Liver (tissue), 9 donors: Measurements from ENCODE around the gene CELF2. TPM values are rescaled to one million over a fixed set of nuclear protein-coding genes. Genes with fewer than 3 reads are reported as not detected.

Source experiments
- DNase-seq: peaks from one replicate; pipeline ENCODE4 v3.0.0-alpha.2; 2017; ENCODE audit warnings: low spot score
- H3K27ac ChIP-seq, 2 donors: one replicate each; pipeline ENCODE4 v1.7.0; 2013; ENCODE audit warnings: inconsistent platforms in 2 of 2, low read length in 2 of 2, control low read depth in 1 of 2, low read depth in 1 of 2, mild to moderate bottlenecking in 1 of 2
- H3K27me3 ChIP-seq, 4 donors: one replicate each; pipeline versions ENCODE4 v1.6.1 to v1.7.0; 2013; ENCODE audit warnings: low read length in 3 of 4, inconsistent platforms in 1 of 4, mild to moderate bottlenecking in 1 of 4, moderate library complexity in 1 of 4; ENCODE audit not compliant: control insufficient read depth in 4 of 4, insufficient read depth in 4 of 4
- H3K36me3 ChIP-seq, 4 donors: one replicate each; pipeline versions ENCODE4 v1.6.1 to v1.7.0; 2013; ENCODE audit warnings: low read length in 3 of 4, mild to moderate bottlenecking in 3 of 4, low read depth in 1 of 4, moderate library complexity in 1 of 4; ENCODE audit not compliant: control insufficient read depth in 4 of 4, insufficient read depth in 3 of 4
- H3K4me1 ChIP-seq, 4 donors: one replicate each; pipeline versions ENCODE4 v1.6.1 to v1.7.0; 2013; ENCODE audit warnings: low read length in 3 of 4, mild to moderate bottlenecking in 3 of 4, moderate library complexity in 1 of 4; ENCODE audit not compliant: control insufficient read depth in 4 of 4, insufficient read depth in 4 of 4
- H3K4me3 ChIP-seq, 3 donors: one replicate each; pipeline versions ENCODE4 v1.6.1 to v1.7.0; 2013; ENCODE audit warnings: low read length in 3 of 3, control low read depth in 1 of 3, low read depth in 1 of 3, mild to moderate bottlenecking in 1 of 3
- H3K9ac ChIP-seq, 2 donors: one replicate each; pipeline ENCODE4 v1.7.0; 2013; ENCODE audit warnings: low read length in 2 of 2, mild to moderate bottlenecking in 2 of 2, moderate library complexity in 2 of 2, control low read depth in 1 of 2, low read depth in 1 of 2
- H3K9me3 ChIP-seq, 4 donors: one replicate each; pipeline versions ENCODE4 v1.6.1 to v1.7.0; 2013; ENCODE audit warnings: low read length in 3 of 4; ENCODE audit not compliant: control insufficient read depth in 4 of 4
- ATF3 ChIP-seq: IDR thresholded peaks from 2 replicates; pipeline ENCODE4 v1.6.1; 2016; ENCODE audit warnings: antibody characterized with exemption
- EGR1 ChIP-seq, 2 donors: IDR thresholded peaks; 2 replicates each; pipeline ENCODE4 v1.6.1; 2016 to 2018; ENCODE audit warnings: antibody characterized with exemption in 2 of 2, low read depth in 2 of 2
- FOXA1 ChIP-seq: IDR thresholded peaks from 2 replicates; pipeline ENCODE4 v1.6.1; 2016; ENCODE audit warnings: antibody characterized with exemption
- FOXA2 ChIP-seq: IDR thresholded peaks from 2 replicates; pipeline ENCODE4 v1.6.1; 2016; ENCODE audit warnings: antibody characterized with exemption
- GABPA ChIP-seq, 2 donors: IDR thresholded peaks in 1 of 2; conservative IDR thresholded peaks in 1 of 2; 2 replicates each; pipeline ENCODE4 v1.6.1; 2016; ENCODE audit warnings: antibody characterized with exemption in 2 of 2, mild to moderate bottlenecking in 1 of 2, moderate library complexity in 1 of 2
- HNF4A ChIP-seq, 2 donors: conservative IDR thresholded peaks; 2 replicates each; pipeline ENCODE4 v1.6.1; 2016; ENCODE audit warnings: antibody characterized with exemption in 2 of 2, mild to moderate bottlenecking in 2 of 2
- HNF4G ChIP-seq: IDR thresholded peaks from 2 replicates; pipeline ENCODE4 v1.6.1; 2016; ENCODE audit warnings: antibody characterized with exemption
- JUND ChIP-seq, 2 donors: IDR thresholded peaks; 2 replicates each; pipeline ENCODE4 v1.6.1; 2016; ENCODE audit warnings: antibody characterized with exemption in 2 of 2
- MAX ChIP-seq: IDR thresholded peaks from 2 replicates; pipeline ENCODE4 v1.6.1; 2016; ENCODE audit warnings: antibody characterized with exemption
- NR2F2 ChIP-seq: IDR thresholded peaks from 2 replicates; pipeline ENCODE4 v1.6.1; 2016; ENCODE audit warnings: antibody characterized with exemption
- REST ChIP-seq: IDR thresholded peaks from 2 replicates; pipeline ENCODE4 v1.6.1; 2016; ENCODE audit warnings: antibody characterized with exemption, mild to moderate bottlenecking
- RXRA ChIP-seq, 2 donors: IDR thresholded peaks; 2 replicates each; pipeline ENCODE4 v1.6.1; 2017 to 2018; ENCODE audit warnings: antibody characterized with exemption in 2 of 2, mild to moderate bottlenecking in 1 of 2
- SP1 ChIP-seq: IDR thresholded peaks from 2 replicates; pipeline ENCODE4 v1.6.1; 2018; ENCODE audit warnings: antibody characterized with exemption, mild to moderate bottlenecking
- TAF1 ChIP-seq: conservative IDR thresholded peaks from 2 replicates; pipeline ENCODE4 v1.6.1; 2016; ENCODE audit warnings: antibody characterized with exemption, mild to moderate bottlenecking
- YY1 ChIP-seq: IDR thresholded peaks from 2 replicates; pipeline ENCODE4 v1.6.1; 2016; ENCODE audit warnings: antibody characterized with exemption, mild to moderate bottlenecking
- ZBTB33 ChIP-seq: IDR thresholded peaks from 2 replicates; pipeline ENCODE4 v1.6.1; 2016; ENCODE audit warnings: antibody characterized with exemption
- WGBS: extraction: QIAGEN DNeasy Blood & Tissue Kit; methylation state at CpG from one replicate; pipeline ENCODE4 v1.1.7; 2013; 5-methylcytosine and 5-hydroxymethylcytosine counted together
- polyA plus RNA-seq, 2 donors: library from polyadenylated mRNA; stranded (reverse) in 1 of 2; unstranded in 1 of 2; fragments of 200-250 nt in 1 of 2; fragments of >200 nt in 1 of 2; fragmentation: Nextera tagmentation in 1 of 2; extraction: Ambion mirVana in 1 of 2; gene quantifications; one replicate each; pipeline versions ENCODE4 v1.2.1 to v1.2.3, GENCODE V29; 2013 to 2015
- total RNA-seq, 2 donors: library from RNA; depleted of rRNA; stranded (reverse); fragments of >200 nt; gene quantifications; one replicate each; pipeline ENCODE4 v1.2.3, GENCODE V29; 2014
- donor health status: healthy.
- donor health status: healthy.
- donor health status: healthy.
- donor health status: healthy.
- donor health status: healthy.

CELF2 gene
- total and polyA plus RNA-seq, 4 donors, result 1.4 to 8.5 (median 5.6) TPM

- H3K4me1 ChIP-seq, result no peaks in the 10 kb centered on the region
- H3K9me3 ChIP-seq, result no peaks in the 10 kb centered on the region
- H3K9ac ChIP-seq, result no peak overlapping the region
- WGBS, result 59% methylated on average over 4 of the region's 4 CpGs
- no peak overlapping the region for H3K27ac ChIP-seq
- no peaks in the 10 kb centered on the region for H3K36me3 ChIP-seq
- no peak for TF ChIP-seq HNF4G
- TF ChIP-seq TAF1, result no peak
- no peak for TF ChIP-seq ATF3
- TF ChIP-seq FOXA1, result no peak
- no peak for TF ChIP-seq JUND (IDR thresholded peaks at IDR 0.05)
- TF ChIP-seq ZBTB33, result no peak
- no peak for TF ChIP-seq RXRA (IDR thresholded peaks at IDR 0.05)
- no peak for TF ChIP-seq HNF4A (conservative IDR thresholded peaks at IDR 0.05)
- no peak for TF ChIP-seq REST
- TF ChIP-seq FOXA2, result no peak
- TF ChIP-seq NR2F2, result no peak
- H3K4me3 ChIP-seq, result no peak overlapping the region
- H3K27me3 ChIP-seq, result no peaks in the 10 kb centered on the region
- no peak for DNase-seq
These were observed 24.7 kb downstream of the CELF2 start for GRCh38 chr10:11042357-11042756.

GRCh38 chr10:11043039-11043438, 25.4 kb downstream of the CELF2 start:
- no peaks in the 10 kb centered on the region for H3K36me3 ChIP-seq
- H3K27me3 ChIP-seq, result no peaks in the 10 kb centered on the region
- no peak overlapping the region for H3K9ac ChIP-seq
- H3K4me1 ChIP-seq, result no peaks in the 10 kb centered on the region
- H3K4me3 ChIP-seq, result no peak overlapping the region
- TF ChIP-seq FOXA1 (no peak), EGR1 (IDR thresholded peaks at IDR 0.05; ENCODE audit: low read depth in 2 of 2) (no peak), MAX (no peak), TAF1 (no peak), YY1 (no peak), NR2F2 (no peak), SP1 (no peak), HNF4A (conservative IDR thresholded peaks at IDR 0.05) (no peak), JUND (IDR thresholded peaks at IDR 0.05) (no peak), ZBTB33 (no peak), GABPA (IDR thresholded peaks at IDR 0.05 in 1 of 2, conservative IDR thresholded peaks at IDR 0.05 in 1 of 2) (no peak), HNF4G (no peak)
- H3K27ac ChIP-seq, result no peak overlapping the region
- no peaks in the 10 kb centered on the region for H3K9me3 ChIP-seq
- no peak for DNase-seq
- WGBS, result 90% methylated on average over 4 of the region's 4 CpGs
